Endothelial cell of umbilical vein (primary cell): ENCODE data around the gene GPATCH2. TPM values are rescaled to one million over a fixed set of nuclear protein-coding genes. Genes with fewer than 3 reads are reported as not detected.

ENCODE experiments used
- Bru-seq: library from RNA; stranded (reverse); fragments of 400-500 nt; gene quantifications from one replicate; lab custom pipeline; 2021; lab: Mats Ljungman, UMichigan
- BruChase-seq, 2 experiments: library from RNA; stranded (reverse); fragments of 400-500 nt; gene quantifications; one replicate each; lab custom pipeline; 2021; lab: Mats Ljungman, UMichigan
- BruUV-seq: library from RNA; stranded (reverse); fragments of 400-500 nt; replicated peaks from 2 replicates; lab custom pipeline; 2021; lab: Mats Ljungman, UMichigan
- CTCF ChIA-PET: fragments of 300-600, 350-600 bp; sonication (Branson Sonifier 250); formaldehyde crosslinking; loops from one replicate; lab custom pipeline; 2021; ENCODE audit warnings: antibody characterized with exemption, inconsistent platforms; lab: Charles Lee
- POLR2A ChIA-PET: fragments of 300-600, 350-600 bp; sonication (Branson Sonifier 250); formaldehyde crosslinking; loops from one replicate; lab custom pipeline; 2021; ENCODE audit warnings: antibody characterized with exemption, inconsistent platforms; lab: Charles Lee
- DNase-seq: peaks from one replicate; pipeline ENCODE4 v3.0.0-alpha.2; 2011; ENCODE audit warnings: low read depth, low spot score
- FAIRE-seq: peaks from 2 replicates; lab custom pipeline; 2011; peaks lifted over from hg19 to GRCh38; lab: Jason Lieb, UNC
- H2AFZ ChIP-seq: 2 replicates; pipeline ENCODE4 v1.6.0; 2012; ENCODE audit warnings: low read depth, low read length, control low read depth, inconsistent platforms
- H3K27ac ChIP-seq: 2 replicates; pipeline ENCODE4 v1.5.1; 2011; ENCODE audit warnings: low read depth, mild to moderate bottlenecking, control low read depth, low read length, moderate library complexity; ENCODE audit not compliant: insufficient read depth
- H3K27me3 ChIP-seq, 2 experiments: 2 replicates each; pipeline versions ENCODE4 v1.6.0 to v1.6.1; 2011; ENCODE audit warnings: low read length in 2 of 2, mixed read lengths in 1 of 2; ENCODE audit not compliant: control insufficient read depth in 2 of 2, insufficient read depth in 2 of 2
- H3K36me3 ChIP-seq, 2 experiments: 2 replicates in 1 of 2; 3 replicates in 1 of 2; pipeline ENCODE4 v1.5.1; 2011; ENCODE audit warnings: low read length in 2 of 2, mild to moderate bottlenecking in 1 of 2, moderate library complexity in 1 of 2; ENCODE audit not compliant: control insufficient read depth in 2 of 2, insufficient read depth in 2 of 2; ENCODE audit errors: extremely low read depth in 1 of 2
- H3K4me1 ChIP-seq: 3 replicates; pipeline ENCODE4 v1.5.1; 2011; ENCODE audit warnings: mild to moderate bottlenecking, low read length; ENCODE audit not compliant: control insufficient read depth, insufficient read depth; ENCODE audit errors: extremely low read depth
- H3K4me2 ChIP-seq: 2 replicates; pipeline ENCODE4 v1.6.1; 2011; ENCODE audit warnings: low read length, control low read depth, mixed read lengths; ENCODE audit not compliant: insufficient read depth
- H3K4me3 ChIP-seq, 3 experiments: fragments of 200-600 bp in 1 of 3; sonication (generic), shearing (Covaris generic) in 1 of 3; replicated peaks in 1 of 3; 2 replicates each; pipeline ENCODE4 v1.5.1; 2011 to 2016; ENCODE audit warnings: control low read depth in 3 of 3, low read length in 3 of 3, mild to moderate bottlenecking in 2 of 3, inconsistent platforms in 1 of 3, low read depth in 1 of 3, moderate library complexity in 1 of 3; ENCODE audit not compliant: insufficient read depth in 1 of 3
- H3K79me2 ChIP-seq: 2 replicates; pipeline ENCODE4 v1.6.0; 2012; ENCODE audit warnings: low read length, inconsistent platforms; ENCODE audit not compliant: control insufficient read depth, insufficient read depth
- H3K9ac ChIP-seq: replicated peaks from 2 replicates; pipeline ENCODE3; 2011; ENCODE audit warnings: low read length, control low read depth; ENCODE audit not compliant: insufficient read depth; ENCODE audit errors: extremely low read depth
- H3K9me1 ChIP-seq: replicated peaks from 3 replicates; pipeline ENCODE4 v1.6.0; 2011; ENCODE audit warnings: mild to moderate bottlenecking, low read length; ENCODE audit not compliant: control insufficient read depth, insufficient read depth; ENCODE audit errors: extremely low read depth
- H3K9me3 ChIP-seq: replicated peaks from 2 replicates; pipeline ENCODE4 v1.5.1; 2012; ENCODE audit warnings: low read length, inconsistent platforms; ENCODE audit not compliant: control insufficient read depth, insufficient read depth
- H4K20me1 ChIP-seq: replicated peaks from 2 replicates; pipeline ENCODE3; 2011; ENCODE audit warnings: mild to moderate bottlenecking, low read length; ENCODE audit not compliant: control insufficient read depth, insufficient read depth; ENCODE audit errors: extremely low read depth
- CTCF ChIP-seq, 2 donors: IDR thresholded peaks; 1 replicate in 1 of 2; 2 replicates in 1 of 2; pipeline ENCODE4 v1.5.1; 2011; ENCODE audit warnings: low read length in 2 of 2, mild to moderate bottlenecking in 2 of 2, moderate library complexity in 2 of 2, control low read depth in 1 of 2, inconsistent platforms in 1 of 2, low read depth in 1 of 2; ENCODE audit not compliant: insufficient read depth in 1 of 2; ENCODE audit errors: extremely low read depth in 1 of 2
- EZH2 ChIP-seq: IDR thresholded peaks from 2 replicates; pipeline ENCODE4 v1.6.1; 2012; ENCODE audit warnings: borderline replicate concordance, low read depth, mild to moderate bottlenecking, moderate library complexity, low read length, inconsistent platforms; ENCODE audit not compliant: severe bottlenecking
- MAX ChIP-seq: IDR thresholded peaks from 2 replicates; pipeline ENCODE4 v1.6.1; 2011; ENCODE audit not compliant: insufficient read depth, insufficient read length
- POLR2A ChIP-seq: IDR thresholded peaks from 2 replicates; pipeline ENCODE4 v1.6.1; 2012; ENCODE audit warnings: low read depth, mild to moderate bottlenecking, control low read depth, low read length
- POLR2AphosphoS5 ChIP-seq: IDR thresholded peaks from 2 replicates; pipeline ENCODE4 v1.6.1; 2012; ENCODE audit warnings: low read depth, mild to moderate bottlenecking, control low read depth, low read length, moderate library complexity; ENCODE audit not compliant: insufficient read depth
- dilution Hi-C: fragments of 300-500 bp; cut with MboI; formaldehyde crosslinking; loops from one replicate; pipeline ENCODE4 v1.15.0; 2019; ENCODE audit warnings: low sequenced_read_pairs; ENCODE audit not compliant: extremely low pct_ligation_motif_present
- intact Hi-C: fragments of 100-400 bp; cut with micrococcal nuclease; formaldehyde crosslinking; loops from one replicate; pipeline ENCODE4 v1.10.0; 2022
- long read RNA-seq: library from polyadenylated mRNA; stranded (forward); transcript quantifications from one replicate; pipeline ENCODE4 v2.0.0, GENCODE V29; 2021
- polyA minus RNA-seq, 3 experiments: library from RNA; depleted of rRNA, polyadenylated mRNA; stranded (reverse); fragments of >200 nt; gene quantifications; 1 replicate in 1 of 3; 2 replicates in 2 of 3; pipeline ENCODE4 v1.2.3, GENCODE V29; 2011
- polyA plus RNA-seq, 4 experiments: library from polyadenylated mRNA; depleted of rRNA in 3 of 4; stranded (reverse) in 3 of 4; unstranded in 1 of 4; fragments of >200 nt; gene quantifications; 2 replicates each; pipeline versions ENCODE4 v1.2.1 to v1.2.3, GENCODE V29; 2011 to 2012; ENCODE audit warnings: missing spikeins in 1 of 4
- total RNA-seq: library from RNA; stranded (reverse); gene quantifications from 2 replicates; pipeline ENCODE4 v1.2.3, GENCODE V29; 2021

The GPATCH2 gene
- total RNA-seq, result 12.4 and 15.6 TPM in 2 replicates
- 2.3 and 3.3 TPM in 2 replicates for polyA plus RNA-seq
- polyA plus RNA-seq (2011; cell fraction: cytosol; rRNA removed), result 2.9 and 3.3 TPM in 2 replicates
- 12.7 and 21.0 TPM in 2 replicates for polyA plus RNA-seq (2011; cell fraction: nucleus; rRNA removed)
- polyA plus RNA-seq (2012), result 5.2 and 6.9 TPM in 2 replicates
- 10.0 and 10.5 TPM in 2 replicates for polyA minus RNA-seq
- 7.0 TPM for polyA minus RNA-seq (2011; cell fraction: cytosol; rRNA and poly(A)+ RNA removed)
- 49.7 and 55.2 TPM in 2 replicates for polyA minus RNA-seq (2011; cell fraction: nucleus; rRNA and poly(A)+ RNA removed)
- percentile 77 among the genes with signal in this experiment for Bru-seq, nascent RNA
- BruChase-seq, experiment 1, labeled RNA remaining after a 6-hour chase, result percentile 55 among the genes with signal in this experiment
- percentile 68 among the genes with signal in this experiment for BruChase-seq, experiment 2, labeled RNA remaining after a 2-hour chase
- long read RNA-seq, full-length matches to known transcripts, result 11 of 22 reads
- long read RNA-seq, partial matches to known transcripts, result 2 of 22 reads
- long read RNA-seq, other reads (novel, unspliced or antisense), result 9 of 22 reads

DNA sequence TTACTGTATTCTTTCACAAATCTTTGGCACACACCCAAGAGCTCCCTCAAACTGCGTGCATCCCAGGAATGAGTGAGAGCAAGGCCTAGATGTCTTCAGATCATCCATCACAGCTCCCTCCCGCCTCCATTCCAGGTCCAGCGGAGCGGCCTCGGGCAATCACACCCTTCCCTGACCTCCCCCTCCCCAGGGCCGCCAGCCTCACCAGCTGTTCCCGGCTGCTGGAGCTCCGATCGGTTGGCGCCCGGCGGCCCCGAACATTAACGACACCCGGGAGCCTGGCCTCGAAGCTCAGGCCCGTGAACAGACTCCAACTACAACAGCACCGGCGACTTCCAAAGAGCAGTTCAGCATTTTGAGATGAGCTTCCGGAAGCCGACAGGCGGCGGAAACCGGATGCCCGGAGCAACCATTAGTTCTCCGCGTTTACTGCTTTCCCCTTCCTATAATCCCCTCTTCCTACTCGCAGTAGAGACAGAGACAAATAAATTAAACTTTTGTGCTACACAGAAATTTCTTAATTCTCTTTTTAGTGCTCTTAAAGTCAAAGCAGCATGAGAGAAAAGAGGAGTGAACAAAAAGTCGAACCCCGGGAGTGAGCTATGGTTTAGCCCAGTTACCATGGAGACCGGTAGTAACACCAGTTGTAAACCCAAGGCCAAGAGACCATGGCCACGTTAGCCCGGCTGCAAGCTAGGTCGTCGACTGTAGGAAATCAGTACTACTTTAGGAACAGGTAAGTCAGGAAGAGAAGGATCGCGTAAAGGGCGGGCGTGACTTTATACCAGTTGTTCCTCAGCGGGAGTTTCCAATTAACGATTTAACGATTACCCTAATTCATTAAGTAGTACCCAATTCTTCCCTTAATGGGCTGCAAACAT lies at the start of gene GPATCH2, which contains the start of gene SPATA17:
Gene GPATCH2, minus strand, starts transcription at position 380 of the 881 bp plus-strand sequence. Its CDS starts 119 bp downstream, at position 261.
Gene SPATA17, plus strand, starts transcription at position 634 of the 881 bp plus-strand sequence. Its CDS starts 35 bp downstream, at position 669.
- Histone ChIP-seq H3K4me1 (peaks cover 22% of the 10 kb centered on the region), H3K9me3 (no peaks in the 10 kb centered on the region), H3K4me2 (peak within 1 kb of the TSS; percentile 83), H3K27me3 (no peaks in the 10 kb centered on the region), H3K27ac (peak within 1 kb of the TSS; percentile 98), H2AFZ (peak within 1 kb of the TSS; percentile 65), H3K9ac (peak within 1 kb of the TSS; percentile 98), H3K79me2 (peaks cover 31% of the 10 kb centered on the region), H3K4me3 (peak within 1 kb of the TSS; percentile 70 to 78 (median 71)), H3K36me3 (no peaks in the 10 kb centered on the region), H3K9me1 (no peaks in the 10 kb centered on the region), H4K20me1 (peaks cover 2% of the 10 kb centered on the region)
- ChIA-PET POLR2A (interaction anchor here (0.5 to 0.8 kb wide), 3 partner anchors 143 to 312 kb away, joined by 3 read pairs; no protein-coding TSS in a partner anchor), CTCF (interaction anchor here (0.9 to 1.5 kb wide), 5 partner anchors 9 to 30 kb away, joined by 3 to 6 read pairs (median 5); no protein-coding TSS in a partner anchor)
- no TSS peak for BruUV-seq
- dilution Hi-C loops (no loop called here), intact Hi-C loops (loop anchor here (2.0 kb wide), 1 partner anchor 104 kb away; no protein-coding TSS in a partner anchor)
- FAIRE-seq (peak; percentile 96), DNase-seq (peak; percentile 90)
- TF ChIP-seq MAX (peak; percentile 17), POLR2A (peak; percentile 91), POLR2AphosphoS5 (peak; percentile 74), CTCF (IDR thresholded peaks at IDR 0.05; ENCODE audit: extremely low read depth in 1 of 2, insufficient read depth in 1 of 2, low read depth in 1 of 2, low read length in 2 of 2) (no peak), EZH2 (no peak)
